HepG2 (cell line): Measurements from ENCODE around the gene PTCD1. TPM values are rescaled to one million over a fixed set of nuclear protein-coding genes. Genes with fewer than 3 reads are reported as not detected.

Experiments
- AHDC1 ChIP-seq: sonication (generic); formaldehyde crosslinking; IDR thresholded peaks from 2 replicates; pipeline ENCODE4 v1.5.1; 2020; ENCODE audit warnings: mild to moderate bottlenecking, missing genetic modification reagents, borderline replicate concordance
- AKNA ChIP-seq: sonication (generic); formaldehyde crosslinking; IDR thresholded peaks from 2 replicates; pipeline ENCODE4 v1.4.0; 2020; ENCODE audit warnings: missing genetic modification reagents, borderline replicate concordance
- HNF4G ChIP-seq, 2 experiments: sonication (generic) in 1 of 2; formaldehyde crosslinking in 1 of 2; IDR thresholded peaks; 2 replicates each; pipeline versions ENCODE4 v1.4.0 to v1.6.1; 2011 to 2020; ENCODE audit warnings: borderline replicate concordance in 2 of 2, low read depth in 2 of 2, mild to moderate bottlenecking in 2 of 2, low read length in 1 of 2, missing genetic modification reagents in 1 of 2, moderate library complexity in 1 of 2
- LCORL ChIP-seq, 2 experiments: fragments of 450-650 bp in 1 of 2; sonication (generic) in 1 of 2; formaldehyde crosslinking in 1 of 2; IDR thresholded peaks; 2 replicates each; pipeline versions ENCODE4 v1.5.0 to v1.6.1; 2017 to 2020; ENCODE audit warnings: antibody characterized with exemption in 1 of 2, missing genetic modification reagents in 1 of 2
- MTA1 ChIP-seq: sonication (generic); formaldehyde crosslinking; IDR thresholded peaks from 2 replicates; pipeline ENCODE4 v1.4.0; 2020; ENCODE audit warnings: missing genetic modification reagents, mild to moderate bottlenecking, borderline replicate concordance
- RAD21 ChIP-seq: fragments of 450-650 bp; formaldehyde crosslinking; IDR thresholded peaks from 2 replicates; pipeline ENCODE4 v1.5.0; 2020; ENCODE audit warnings: mild to moderate bottlenecking
- RARA ChIP-seq: IDR thresholded peaks from 2 replicates; pipeline ENCODE4 v1.6.1; 2016; ENCODE audit warnings: missing genetic modification reagents, missing compliant biosample characterization
- RXRA ChIP-seq: sonication (generic); formaldehyde crosslinking; IDR thresholded peaks from 2 replicates; pipeline ENCODE4 v1.5.1; 2020; ENCODE audit warnings: missing genetic modification reagents
- SP2 ChIP-seq: sonication (generic); formaldehyde crosslinking; IDR thresholded peaks from 2 replicates; pipeline ENCODE4 v1.5.1; 2020; ENCODE audit warnings: mild to moderate bottlenecking, missing genetic modification reagents
- TFDP2 ChIP-seq: sonication (generic); formaldehyde crosslinking; IDR thresholded peaks from 2 replicates; pipeline ENCODE4 v1.4.0; 2020; ENCODE audit warnings: missing genetic modification reagents
- THRA ChIP-seq: sonication (generic); formaldehyde crosslinking; IDR thresholded peaks from 2 replicates; pipeline ENCODE4 v1.4.0; 2020; ENCODE audit warnings: missing genetic modification reagents, borderline replicate concordance
- ZBTB38 ChIP-seq: sonication (generic); formaldehyde crosslinking; IDR thresholded peaks from 2 replicates; pipeline ENCODE4 v1.5.1; 2020; ENCODE audit warnings: mild to moderate bottlenecking, missing genetic modification reagents
- ZFY ChIP-seq: sonication (generic); formaldehyde crosslinking; IDR thresholded peaks from 2 replicates; pipeline ENCODE4 v1.4.0; 2020; ENCODE audit warnings: missing genetic modification reagents
- ZNF484 ChIP-seq: sonication (generic); formaldehyde crosslinking; IDR thresholded peaks from 2 replicates; pipeline ENCODE4 v1.5.1; 2020; ENCODE audit warnings: mild to moderate bottlenecking, low read depth, missing genetic modification reagents, borderline replicate concordance
- ZSCAN22 ChIP-seq: sonication (generic); formaldehyde crosslinking; IDR thresholded peaks from 2 replicates; pipeline ENCODE4 v1.4.0; 2020; ENCODE audit warnings: mild to moderate bottlenecking, missing genetic modification reagents
- polyA plus RNA-seq, 8 experiments: library from polyadenylated mRNA; depleted of rRNA in 3 of 8; stranded (reverse) in 7 of 8; unstranded in 1 of 8; fragments of >200 nt; fragmentation: Illumina TruSeq in 4 of 8; extraction: Trizol in 4 of 8; gene quantifications; 2 replicates each; pipeline versions ENCODE4 v1.2.1 to v1.2.3, GENCODE V29; 2011 to 2016; ENCODE audit warnings: low read depth in 4 of 8, missing spikeins in 1 of 8, mixed read lengths in 1 of 8; ENCODE audit not compliant: insufficient read depth in 1 of 8
- total RNA-seq, 5 experiments: library from RNA; depleted of rRNA; stranded (reverse); fragments of >200 nt; fragmentation: Illumina TruSeq; extraction: Trizol; gene quantifications; 2 replicates each; pipeline ENCODE4 v1.2.3, GENCODE V29; 2016; ENCODE audit warnings: low read depth in 1 of 5

Gene PTCD1
- total and polyA plus RNA-seq, 2 of the 13 experiments (the other 11 are each of a cell fraction or from before 2014, with no cell fraction given): 3.0 to 8.4 TPM

- TF ChIP-seq ZSCAN22: peak; percentile 97
- peak; percentile 82; the same call in 1 of the 2 replicates for TF ChIP-seq RXRA (CRISPR knock-in tag)
- peak; percentile 78; the same call in 1 of the 2 replicates for TF ChIP-seq THRA (CRISPR knock-in tag)
- TF ChIP-seq TFDP2 (CRISPR knock-in tag): peak; percentile 25; the same call in 1 of the 2 replicates
- 0 out of 2 replicates have a peak, but pooled peaks have one; percentile 17 for TF ChIP-seq RARA (CRISPR knock-in tag)
- TF ChIP-seq RAD21 (CRISPR knock-in tag): peak; percentile 43; the same call in 1 of the 2 replicates
- no peak for TF ChIP-seq SP2 (CRISPR knock-in tag)
- TF ChIP-seq AKNA: no peak
- peak; percentile 90 for TF ChIP-seq HNF4G (IDR thresholded peaks at IDR 0.05; ENCODE audit: borderline replicate concordance, low read depth, low read length)
- TF ChIP-seq HNF4G (CRISPR knock-in tag; IDR thresholded peaks at IDR 0.05; ENCODE audit: borderline replicate concordance, low read depth): 0 out of 2 replicates have a peak, but pooled peaks have one; percentile 13
- no peak for TF ChIP-seq AHDC1
- peak; percentile 52; the same call in 1 of the 2 replicates for TF ChIP-seq MTA1 (CRISPR knock-in tag)
- no peak for TF ChIP-seq LCORL (IDR thresholded peaks at IDR 0.05)
- TF ChIP-seq LCORL (CRISPR knock-in tag; IDR thresholded peaks at IDR 0.05): peak; percentile 85
- no peak for TF ChIP-seq ZNF484 (CRISPR knock-in tag)
- TF ChIP-seq ZBTB38: 0 out of 2 replicates have a peak, but pooled peaks have one; percentile 10
- peak; percentile 43; the same call in 1 of the 2 replicates for TF ChIP-seq ZFY (CRISPR knock-in tag)
Measured at GRCh38 chr7:99381664-99382075, 56.9 kb downstream of the PTCD1 start (continued).
